Stimulated activated memory B cell treated with anti-CD40 and anti-IgM and Interleukin-4, amounts not matched to agents 10 μg/mL and 1 μg/mL and 100 μg/mL, for 72 hours (primary cell): Measurements from ENCODE around the gene RIPOR3.
"Not testable (repeated sequence)": the region's sequence is repeated elsewhere in the genome, so short reads cannot be mapped to it uniquely, and the experiment has no call there.

Experiments used
- ATAC-seq: fragments of 150-1000 bp; cut with Tn5 transposase; 2 replicates; pipeline ENCODE4 v1.10.0; 2021
- H3K27ac Mint-ChIP-seq: one replicate; pipeline ENCODE4 v1.8.0; 2022; ENCODE audit warnings: mild to moderate bottlenecking, mixed read lengths
- H3K27me3 Mint-ChIP-seq: one replicate; pipeline ENCODE4 v1.8.0; 2022; ENCODE audit warnings: mixed read lengths
- H3K36me3 Mint-ChIP-seq: one replicate; pipeline ENCODE4 v1.8.0; 2022; ENCODE audit warnings: mixed read lengths
- H3K4me1 Mint-ChIP-seq: one replicate; pipeline ENCODE4 v1.8.0; 2022; ENCODE audit warnings: mixed read lengths
- H3K4me3 Mint-ChIP-seq: one replicate; pipeline ENCODE4 v1.8.0; 2022; ENCODE audit warnings: mild to moderate bottlenecking, moderate library complexity, mixed read lengths
- H3K9me3 Mint-ChIP-seq: one replicate; pipeline ENCODE4 v1.8.0; 2022; ENCODE audit warnings: mixed read lengths

Gene RIPOR3

GRCh38 chr20:50680105-50680960, 11.0 kb downstream of the RIPOR3 start:
- H3K27ac Mint-ChIP-seq, result no peak overlapping the region
- no peaks in the 10 kb centered on the region for H3K4me1 Mint-ChIP-seq
- no peak overlapping the region for H3K4me3 Mint-ChIP-seq
- peaks cover 8% of the 10 kb centered on the region for H3K27me3 Mint-ChIP-seq
- no peaks in the 10 kb centered on the region for H3K36me3 Mint-ChIP-seq
- no peak for ATAC-seq
- H3K9me3 Mint-ChIP-seq, result peaks cover 3% of the 10 kb centered on the region

- Mint-ChIP-seq H3K27ac (no peak overlapping the region), H3K9me3 (peaks cover 3% of the 10 kb centered on the region), H3K36me3 (no peaks in the 10 kb centered on the region), H3K27me3 (peaks cover 8% of the 10 kb centered on the region), H3K4me3 (no peak overlapping the region), H3K4me1 (no peaks in the 10 kb centered on the region)
- ATAC-seq, result no peak
Measured at GRCh38 chr20:50679753-50680104, 11.6 kb downstream of the RIPOR3 start.

GRCh38 chr20:50678169-50678898, 13.0 kb downstream of the RIPOR3 start:
- no peak overlapping the region for H3K27ac Mint-ChIP-seq
- no peaks in the 10 kb centered on the region for H3K4me1 Mint-ChIP-seq
- peaks cover 3% of the 10 kb centered on the region for H3K9me3 Mint-ChIP-seq
- no peak overlapping the region for H3K4me3 Mint-ChIP-seq
- H3K27me3 Mint-ChIP-seq, result peaks cover 20% of the 10 kb centered on the region
- H3K36me3 Mint-ChIP-seq, result no peaks in the 10 kb centered on the region
- ATAC-seq, result no peak

GRCh38 chr20:50676858-50677257, 14.5 kb downstream of the RIPOR3 start:
- no peak overlapping the region for H3K27ac Mint-ChIP-seq
- ATAC-seq, result no peak
- no peaks in the 10 kb centered on the region for H3K4me1 Mint-ChIP-seq
- H3K27me3 Mint-ChIP-seq, result peaks cover 30% of the 10 kb centered on the region
- H3K9me3 Mint-ChIP-seq, result peaks cover under 1% of the 10 kb centered on the region
- H3K4me3 Mint-ChIP-seq, result no peak overlapping the region
- H3K36me3 Mint-ChIP-seq, result no peaks in the 10 kb centered on the region

- not testable (repeated sequence) for H3K36me3 Mint-ChIP-seq, H3K9me3 Mint-ChIP-seq, ATAC-seq, H3K4me3 Mint-ChIP-seq, H3K4me1 Mint-ChIP-seq, H3K27ac Mint-ChIP-seq
- H3K27me3 Mint-ChIP-seq, result peaks cover 35% of the 10 kb centered on the region
Measured at GRCh38 chr20:50676377-50676731, 15.0 kb downstream of the RIPOR3 start.

- ATAC-seq, result no peak
- H3K4me1 Mint-ChIP-seq, result no peaks in the 10 kb centered on the region
- peaks cover 40% of the 10 kb centered on the region for H3K27me3 Mint-ChIP-seq
- H3K9me3 Mint-ChIP-seq, result peaks cover 4% of the 10 kb centered on the region
- no peaks in the 10 kb centered on the region for H3K36me3 Mint-ChIP-seq
- H3K4me3 Mint-ChIP-seq, result no peak overlapping the region
- no peak overlapping the region for H3K27ac Mint-ChIP-seq
Measured at GRCh38 chr20:50675671-50676376, 15.5 kb downstream of the RIPOR3 start.

GRCh38 chr20:50674138-50674825, 17.1 kb downstream of the RIPOR3 start:
- no peak overlapping the region for H3K4me3 Mint-ChIP-seq
- H3K27ac Mint-ChIP-seq, result no peak overlapping the region
- ATAC-seq, result no peak
- no peaks in the 10 kb centered on the region for H3K36me3 Mint-ChIP-seq
- peaks cover 40% of the 10 kb centered on the region for H3K27me3 Mint-ChIP-seq
- H3K9me3 Mint-ChIP-seq, result peaks cover 4% of the 10 kb centered on the region
- no peaks in the 10 kb centered on the region for H3K4me1 Mint-ChIP-seq

GRCh38 chr20:50673466-50674137, 17.7 kb downstream of the RIPOR3 start:
- ATAC-seq, result no peak
- no peak overlapping the region for H3K4me3 Mint-ChIP-seq
- no peaks in the 10 kb centered on the region for H3K36me3 Mint-ChIP-seq
- peaks cover 40% of the 10 kb centered on the region for H3K27me3 Mint-ChIP-seq
- H3K9me3 Mint-ChIP-seq, result peaks cover 4% of the 10 kb centered on the region
- no peak overlapping the region for H3K27ac Mint-ChIP-seq
- no peaks in the 10 kb centered on the region for H3K4me1 Mint-ChIP-seq

GRCh38 chr20:50673146-50673465, 18.2 kb downstream of the RIPOR3 start:
- no peak overlapping the region for H3K27ac Mint-ChIP-seq
- no peak for ATAC-seq
- no peak overlapping the region for H3K4me3 Mint-ChIP-seq
- H3K4me1 Mint-ChIP-seq, result no peaks in the 10 kb centered on the region
- H3K27me3 Mint-ChIP-seq, result peaks cover 38% of the 10 kb centered on the region
- no peaks in the 10 kb centered on the region for H3K36me3 Mint-ChIP-seq
- H3K9me3 Mint-ChIP-seq, result peaks cover 4% of the 10 kb centered on the region

- peaks cover 33% of the 10 kb centered on the region for H3K27me3 Mint-ChIP-seq
Measured at GRCh38 chr20:50672400-50673145, 18.8 kb downstream of the RIPOR3 start.

GRCh38 chr20:50671626-50672025, 19.7 kb downstream of the RIPOR3 start:
- peaks cover 32% of the 10 kb centered on the region for H3K27me3 Mint-ChIP-seq
- H3K9me3 Mint-ChIP-seq, result peaks cover 4% of the 10 kb centered on the region
- no peak overlapping the region for H3K4me3 Mint-ChIP-seq
- H3K27ac Mint-ChIP-seq, result no peak overlapping the region
- no peak for ATAC-seq
- H3K36me3 Mint-ChIP-seq, result no peaks in the 10 kb centered on the region
- H3K4me1 Mint-ChIP-seq, result no peaks in the 10 kb centered on the region

More at GRCh38 chr20:50672400-50673145, 18.8 kb downstream of the RIPOR3 start:
- Mint-ChIP-seq H3K36me3 (no peaks in the 10 kb centered on the region), H3K27ac (no peak overlapping the region), H3K4me1 (no peaks in the 10 kb centered on the region), H3K9me3 (peaks cover 4% of the 10 kb centered on the region), H3K4me3 (no peak overlapping the region)
- ATAC-seq, result no peak

GRCh38 chr20:50671010-50671409, 20.3 kb downstream of the RIPOR3 start:
- H3K4me3 Mint-ChIP-seq, H3K27ac Mint-ChIP-seq, H3K36me3 Mint-ChIP-seq, ATAC-seq, H3K4me1 Mint-ChIP-seq, H3K9me3 Mint-ChIP-seq: not testable (repeated sequence)
- H3K27me3 Mint-ChIP-seq, result peaks cover 32% of the 10 kb centered on the region

- H3K4me1 Mint-ChIP-seq, result no peaks in the 10 kb centered on the region
- ATAC-seq, result no peak
- H3K27me3 Mint-ChIP-seq, result peaks cover 32% of the 10 kb centered on the region
- H3K36me3 Mint-ChIP-seq, result no peaks in the 10 kb centered on the region
- H3K4me3 Mint-ChIP-seq, result no peak overlapping the region
- no peak overlapping the region for H3K27ac Mint-ChIP-seq
- peaks cover 4% of the 10 kb centered on the region for H3K9me3 Mint-ChIP-seq
Measured at GRCh38 chr20:50670126-50670862, 21.0 kb downstream of the RIPOR3 start.

- Mint-ChIP-seq H3K4me3 (no peak overlapping the region), H3K27me3 (peaks cover 34% of the 10 kb centered on the region), H3K27ac (no peak overlapping the region), H3K9me3 (peaks cover 4% of the 10 kb centered on the region), H3K4me1 (no peaks in the 10 kb centered on the region), H3K36me3 (no peaks in the 10 kb centered on the region)
- ATAC-seq, result no peak
Measured at GRCh38 chr20:50668798-50669197, 22.5 kb downstream of the RIPOR3 start.
